NOMO-1 treated with DMSO at 0.1 percent for 48 hours (cell line): ENCODE measurements around the gene PROSER3.
"Not testable (repeated sequence)": the region's sequence is repeated elsewhere in the genome, so short reads cannot be mapped to it uniquely, and the experiment has no call there.

Experiments
- DNase-seq: peaks from one replicate; lab custom pipeline; 2025; ENCODE audit not compliant: unreplicated experiment; lab: John Stamatoyannopoulos, UW

Gene PROSER3

DNA sequence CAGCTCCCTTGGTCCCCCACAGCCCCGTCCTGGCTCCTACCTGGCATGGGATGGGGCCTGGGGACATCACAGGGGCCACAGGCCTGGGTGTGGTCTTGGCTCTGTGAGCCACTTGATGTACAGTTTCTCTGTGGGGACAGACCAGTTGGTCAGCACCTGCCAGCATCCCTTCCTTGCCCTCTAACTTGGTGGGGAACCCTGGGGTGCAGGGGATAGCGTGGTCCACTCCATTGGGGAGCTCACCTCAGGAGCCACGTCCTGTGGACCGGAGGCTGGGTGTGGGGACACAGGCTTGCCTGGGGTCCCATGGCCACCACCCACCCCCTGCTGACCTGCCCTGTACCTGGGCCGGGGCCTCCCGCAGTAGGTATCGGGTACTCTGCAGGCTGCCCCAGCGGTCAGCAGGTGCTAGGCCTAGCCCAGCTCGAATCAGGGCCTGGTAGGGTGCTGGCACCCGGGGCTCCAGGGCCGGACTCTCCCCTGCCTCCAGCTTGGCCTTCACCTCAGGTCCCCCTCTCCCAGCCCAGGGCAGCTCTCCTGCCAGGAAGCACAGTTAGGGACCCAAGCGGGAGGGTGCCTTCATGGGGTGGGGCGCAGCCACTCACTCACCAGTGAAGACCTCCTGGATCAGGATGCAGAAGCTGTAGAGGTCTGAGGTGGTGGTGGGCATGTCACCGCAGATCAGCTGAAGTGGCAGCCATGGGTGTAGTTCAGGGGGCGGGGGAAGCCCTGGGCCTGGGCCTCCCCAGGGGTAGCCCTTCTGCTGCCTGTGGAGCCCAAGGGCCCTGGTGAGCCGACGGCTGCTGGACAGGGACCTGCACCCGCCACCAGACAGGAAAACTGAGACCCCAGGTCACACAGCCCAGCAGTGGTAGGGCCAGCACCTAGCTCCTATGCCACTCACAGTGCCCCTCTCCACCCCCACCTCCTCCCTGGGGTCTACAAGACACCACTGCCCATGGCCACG is 32.3 kb downstream of the PROSER3 start:
- DNase-seq: no peak

DNA sequence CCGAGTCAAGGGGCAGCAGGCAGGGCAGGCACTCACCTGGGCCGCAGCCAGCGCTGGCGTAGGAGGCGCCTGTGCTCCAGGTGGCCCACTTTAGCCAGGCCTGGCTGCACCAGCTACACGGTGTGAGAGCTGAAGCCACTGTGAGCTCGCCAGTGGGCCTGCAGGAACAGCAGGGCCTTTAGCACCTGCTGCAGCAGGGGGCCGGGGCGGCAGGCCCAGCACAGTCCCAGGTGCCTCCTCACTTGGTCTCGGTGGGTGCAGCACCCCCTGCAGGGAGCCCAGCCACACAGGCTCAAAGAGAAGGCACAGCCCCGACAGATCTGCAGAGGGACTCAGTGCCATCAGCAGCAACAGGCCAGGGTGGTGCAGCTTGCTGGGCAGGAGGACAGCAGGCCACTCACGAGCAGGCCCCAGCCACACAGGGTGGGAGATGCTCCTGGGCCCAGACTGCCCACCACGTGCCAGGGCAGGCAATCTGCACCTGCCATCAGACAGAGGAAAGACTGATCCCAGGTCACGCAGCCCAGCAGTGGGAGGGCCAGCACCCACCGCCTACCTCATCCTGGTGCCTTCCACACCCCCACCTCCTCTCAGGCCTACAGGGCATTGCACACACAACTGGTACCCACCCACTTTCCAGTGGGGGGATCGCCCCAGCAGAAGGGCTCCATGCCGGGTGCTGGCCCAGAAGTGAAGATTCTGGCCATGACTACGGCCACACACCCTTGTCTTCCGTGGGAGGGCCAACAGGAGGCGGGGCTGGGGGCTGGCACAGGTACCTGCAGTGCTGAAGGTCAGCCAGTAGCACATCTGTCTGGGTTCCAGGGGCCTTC is 33.2 kb downstream of the PROSER3 start:
- no peak for DNase-seq

DNA sequence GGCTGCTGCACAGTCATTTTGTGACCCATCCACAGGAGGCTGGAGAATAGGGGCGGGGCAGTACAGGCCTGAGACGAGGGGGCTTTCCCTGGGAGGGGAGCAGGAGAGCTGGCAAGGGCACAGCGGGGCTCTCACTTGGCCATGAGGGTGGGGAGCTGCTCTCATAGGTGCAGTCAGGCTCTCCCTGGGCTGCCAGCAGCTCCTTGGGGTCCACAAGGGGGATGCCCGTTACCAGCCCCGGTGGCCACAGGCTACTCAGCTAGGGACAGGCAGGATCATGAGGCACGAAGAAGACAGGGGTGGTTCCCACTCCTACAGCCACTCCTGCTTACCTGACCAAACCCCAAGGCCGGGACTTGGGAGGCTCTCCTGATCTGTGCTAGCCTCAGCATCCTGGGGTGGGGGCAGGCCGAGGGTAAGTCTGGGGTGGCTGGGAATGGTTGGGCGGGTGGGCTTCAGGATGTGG is 33.9 kb downstream of the PROSER3 start:
- DNase-seq: no peak

DNA sequence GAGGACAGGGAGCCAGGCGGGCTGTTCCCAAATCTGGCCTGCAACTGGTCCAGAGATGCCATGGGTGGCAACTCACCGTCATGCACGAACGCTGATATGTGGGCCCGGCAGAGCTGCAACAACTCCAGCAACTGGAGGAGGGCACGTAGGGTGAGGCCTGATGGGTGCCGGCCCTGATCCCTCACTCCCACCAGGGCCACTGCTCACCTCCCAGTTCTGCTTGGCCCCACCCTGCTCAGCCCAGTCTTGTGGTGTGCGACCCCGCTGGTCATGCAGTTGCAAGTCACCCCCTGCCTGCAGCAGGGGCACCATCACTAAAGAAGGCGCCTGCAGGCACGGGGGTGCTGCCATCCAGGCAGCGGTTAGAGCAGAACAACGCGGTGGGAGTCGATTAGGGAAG is 34.3 kb downstream of the PROSER3 start:
- DNase-seq: no peak

DNA sequence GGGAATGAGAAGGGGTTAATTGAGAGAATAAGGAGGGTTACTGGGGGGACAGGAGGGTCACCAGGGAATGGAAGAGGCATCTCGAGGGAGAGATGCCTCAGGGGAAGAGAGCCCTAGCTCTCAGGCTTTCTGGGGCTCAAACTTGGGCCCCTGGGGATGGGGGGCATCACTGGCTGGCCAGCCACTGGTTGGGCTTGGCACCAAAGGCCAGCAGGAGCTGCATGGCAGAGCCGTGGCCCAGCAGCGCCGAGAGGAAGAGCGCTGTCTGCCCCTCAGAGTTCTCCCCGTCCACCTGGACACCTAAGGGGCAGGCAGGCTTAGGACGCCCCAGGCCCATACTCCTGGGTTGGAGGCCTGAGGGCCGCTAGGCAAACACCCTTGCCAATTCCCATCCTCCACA is 34.9 kb downstream of the PROSER3 start:
- no peak for DNase-seq

DNA sequence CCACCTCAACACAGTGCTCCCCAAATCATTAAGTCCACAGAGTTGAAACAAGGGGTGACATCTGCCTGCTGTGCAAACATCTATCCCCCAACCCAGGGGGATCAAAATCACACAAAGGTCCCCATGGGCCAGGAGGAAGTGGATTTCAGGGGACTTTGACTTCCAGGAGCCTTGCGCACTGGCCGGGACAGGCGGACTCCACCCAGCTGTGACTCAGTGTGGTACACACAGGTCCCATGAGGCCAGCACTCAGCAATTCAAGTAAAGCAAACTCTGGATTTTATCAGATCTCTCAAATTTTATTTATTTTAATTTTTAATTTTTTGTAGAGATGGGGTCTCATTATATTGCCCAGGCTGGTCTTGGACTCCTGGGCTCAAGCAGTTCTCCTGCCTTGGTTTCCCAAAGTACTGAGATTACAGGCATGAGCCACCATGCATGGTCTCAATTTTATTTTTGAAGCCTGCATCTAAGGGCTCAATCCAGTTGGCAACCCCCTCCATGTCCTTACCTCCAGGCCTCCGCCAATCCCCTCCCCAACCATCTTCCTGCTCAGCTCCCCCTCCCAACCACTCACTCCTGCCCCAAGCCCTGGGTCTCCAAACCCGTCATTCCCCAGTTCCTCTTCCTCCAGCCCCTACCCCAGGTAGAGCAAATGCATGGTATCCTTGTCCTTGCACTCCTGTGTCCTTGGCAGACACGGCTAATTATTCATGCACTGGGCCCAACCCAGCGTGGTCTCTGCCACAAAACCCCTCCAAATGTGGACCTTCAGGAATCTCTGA is 35.6 kb downstream of the PROSER3 start:
- DNase-seq: no peak

DNA sequence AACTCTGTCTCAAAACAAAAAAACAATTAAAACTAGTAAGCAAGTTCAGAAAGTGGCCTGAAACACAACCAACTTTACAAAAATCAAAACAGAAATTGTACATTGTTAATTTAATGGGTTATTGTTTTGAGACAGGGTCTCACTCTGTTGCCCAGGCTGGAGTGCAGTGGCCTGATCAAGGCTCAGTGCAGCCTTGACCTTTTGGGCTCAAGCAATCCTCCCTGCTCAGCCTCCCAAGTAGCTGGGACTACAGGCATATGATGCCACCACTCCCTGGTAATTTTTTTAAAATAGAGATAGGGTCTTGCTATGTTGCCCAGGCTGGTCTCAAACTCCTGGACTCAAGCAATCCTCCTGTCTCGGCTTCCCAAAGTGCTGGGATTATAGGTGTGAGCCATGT is 37.6 kb downstream of the PROSER3 start:
- not testable (repeated sequence) for DNase-seq

DNA sequence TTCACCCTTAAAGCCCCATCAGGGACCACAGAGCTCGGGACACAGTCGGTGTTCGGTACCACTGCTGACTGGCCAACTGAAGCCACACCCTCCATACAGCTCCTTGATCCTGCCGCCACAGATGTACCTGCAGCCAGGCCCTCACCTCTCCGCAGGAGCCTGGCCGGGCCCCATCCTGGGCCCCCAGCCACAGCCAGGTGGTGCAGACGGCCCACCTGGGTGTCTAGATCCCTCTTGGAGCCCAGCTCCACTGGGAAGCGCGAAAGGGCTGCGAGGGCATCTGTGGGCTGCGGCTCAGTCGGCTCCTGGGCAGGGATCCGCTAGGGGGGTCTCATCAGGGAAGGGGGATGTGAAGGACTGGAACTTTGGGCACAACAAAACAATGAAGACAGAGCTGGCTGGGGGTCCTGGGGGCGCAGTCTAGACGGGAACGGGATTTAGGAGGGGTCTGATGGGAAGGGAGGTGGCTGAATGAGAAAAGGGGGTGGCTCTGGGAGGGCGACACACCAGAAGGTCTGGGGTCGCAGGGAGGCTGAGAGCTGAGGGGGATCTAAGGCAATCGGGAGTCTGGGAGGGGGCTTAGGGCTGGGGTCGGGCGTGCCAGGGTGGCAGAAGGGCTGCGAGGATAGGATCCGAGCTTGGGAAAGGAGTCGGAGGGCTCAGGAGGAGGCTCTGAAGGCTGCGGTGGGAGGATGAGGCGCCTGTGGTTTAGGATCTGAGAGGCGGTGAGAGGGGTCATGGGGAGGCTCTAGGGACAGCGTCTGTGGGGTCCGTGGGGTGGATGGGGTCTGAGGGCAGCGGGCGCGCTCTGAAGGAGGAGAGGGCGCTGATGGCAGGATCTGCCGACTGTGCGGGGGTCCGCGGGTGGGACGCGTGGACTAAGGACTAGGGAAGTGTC is 38.9 kb downstream of the PROSER3 start:
- DNase-seq: no peak

DNA sequence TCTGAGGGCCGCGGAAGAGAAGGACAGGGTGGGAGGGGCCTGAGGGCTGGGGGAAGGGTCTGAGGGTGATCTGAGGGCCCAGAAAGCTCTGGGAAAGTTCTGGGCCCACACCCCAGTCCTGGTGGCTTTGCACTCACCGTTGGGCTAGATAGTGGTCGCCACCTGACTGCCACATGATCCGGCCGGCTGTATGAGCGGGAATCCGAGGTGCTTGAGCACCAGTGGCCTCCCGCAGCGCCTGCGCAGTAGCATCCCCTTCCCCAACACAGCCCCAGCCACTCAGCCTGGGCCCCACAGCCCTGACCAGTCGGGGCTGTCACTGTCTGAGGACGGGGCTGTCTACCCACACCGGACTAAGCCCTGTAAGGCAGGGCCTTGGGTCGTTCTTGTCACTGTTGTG is 39.7 kb downstream of the PROSER3 start:
- no peak for DNase-seq

DNA sequence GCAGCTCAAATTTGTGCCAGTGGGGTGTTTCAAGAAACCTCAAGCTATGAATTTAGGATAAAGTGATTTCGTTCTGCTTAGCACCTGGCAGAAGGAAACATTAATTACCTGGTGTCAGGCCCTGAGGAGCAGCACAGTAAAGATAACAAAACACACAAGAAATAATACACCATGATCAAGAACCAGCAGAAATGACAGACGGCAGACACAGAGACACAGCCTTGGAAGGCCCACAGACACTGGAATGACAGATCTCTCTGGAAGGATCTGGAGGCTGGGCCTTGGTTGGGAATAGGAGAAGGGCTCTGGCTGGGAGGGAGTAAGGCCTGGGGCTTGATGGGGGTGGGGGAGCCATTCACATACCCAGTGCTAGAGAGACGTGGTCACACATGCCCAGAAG is 43.9 kb downstream of the PROSER3 start:
- DNase-seq: no peak

DNA sequence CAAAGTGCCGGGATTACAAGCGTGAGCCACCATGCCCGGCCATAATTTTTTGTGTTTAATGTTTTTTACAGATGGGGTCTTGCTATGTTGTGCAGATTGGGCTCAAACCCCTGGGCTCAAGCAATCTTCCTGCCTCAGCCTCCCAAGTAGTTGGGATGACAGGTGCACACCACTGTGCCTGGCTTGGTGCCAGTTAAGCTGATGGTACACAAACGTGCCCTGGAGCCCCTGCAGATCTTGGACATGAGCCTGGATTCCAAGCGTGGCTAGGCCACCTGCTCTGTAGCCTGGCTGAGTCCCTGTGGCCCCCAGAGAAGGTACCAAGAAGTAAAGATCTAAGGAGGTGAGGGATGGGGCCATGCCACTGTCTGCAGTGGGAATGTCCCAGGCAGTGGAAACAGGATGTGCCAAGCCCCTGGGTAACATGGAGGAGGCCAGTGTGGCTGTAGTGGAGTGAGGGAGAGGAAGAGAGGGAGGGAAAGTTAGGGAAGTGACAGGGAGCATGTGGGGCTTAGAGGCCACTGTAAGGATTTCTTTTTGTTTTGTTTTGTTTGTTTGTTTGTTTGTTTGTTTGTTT is 47.6 kb downstream of the PROSER3 start:
- no peak for DNase-seq

DNA sequence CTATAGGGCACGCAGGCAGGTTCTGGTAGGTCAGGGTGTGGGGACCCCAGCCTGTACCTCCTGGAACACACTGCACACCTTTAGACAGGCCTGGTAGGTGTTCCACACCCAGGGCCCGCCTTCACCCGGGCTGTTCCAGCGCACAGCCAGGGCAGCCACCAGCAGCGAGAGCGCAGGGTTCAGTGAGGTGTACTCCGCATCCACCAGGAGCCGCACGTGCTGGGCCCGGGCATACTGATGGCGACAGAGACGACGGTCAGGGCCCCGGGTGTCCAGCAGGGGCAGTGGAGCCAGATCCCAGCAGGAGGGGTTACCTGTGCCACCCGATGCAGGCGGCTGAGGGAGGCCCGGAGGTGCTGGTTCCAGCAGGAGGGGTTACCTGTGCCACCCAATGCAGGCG is 48.6 kb downstream of the PROSER3 start:
- no peak for DNase-seq

DNA sequence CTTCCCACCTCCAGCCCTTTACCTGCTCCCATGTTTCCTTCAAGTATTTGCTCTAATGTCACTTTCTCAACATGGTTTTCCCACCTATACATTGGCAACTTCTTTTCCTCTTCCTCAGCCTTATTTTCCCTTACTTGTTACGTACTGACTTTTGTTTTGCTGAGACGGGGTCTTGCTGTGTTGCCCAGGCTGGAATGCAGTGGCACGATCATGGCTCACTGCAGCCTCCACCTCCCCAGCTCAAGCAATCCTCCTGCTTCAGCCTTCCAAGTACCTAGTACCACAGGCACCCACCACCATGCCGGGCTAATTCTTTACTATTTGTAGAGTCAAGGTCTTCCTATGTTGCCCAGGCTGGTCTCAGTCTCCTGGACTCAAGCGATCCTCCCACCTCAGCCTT is 49.7 kb downstream of the PROSER3 start:
- DNase-seq: no peak

DNA sequence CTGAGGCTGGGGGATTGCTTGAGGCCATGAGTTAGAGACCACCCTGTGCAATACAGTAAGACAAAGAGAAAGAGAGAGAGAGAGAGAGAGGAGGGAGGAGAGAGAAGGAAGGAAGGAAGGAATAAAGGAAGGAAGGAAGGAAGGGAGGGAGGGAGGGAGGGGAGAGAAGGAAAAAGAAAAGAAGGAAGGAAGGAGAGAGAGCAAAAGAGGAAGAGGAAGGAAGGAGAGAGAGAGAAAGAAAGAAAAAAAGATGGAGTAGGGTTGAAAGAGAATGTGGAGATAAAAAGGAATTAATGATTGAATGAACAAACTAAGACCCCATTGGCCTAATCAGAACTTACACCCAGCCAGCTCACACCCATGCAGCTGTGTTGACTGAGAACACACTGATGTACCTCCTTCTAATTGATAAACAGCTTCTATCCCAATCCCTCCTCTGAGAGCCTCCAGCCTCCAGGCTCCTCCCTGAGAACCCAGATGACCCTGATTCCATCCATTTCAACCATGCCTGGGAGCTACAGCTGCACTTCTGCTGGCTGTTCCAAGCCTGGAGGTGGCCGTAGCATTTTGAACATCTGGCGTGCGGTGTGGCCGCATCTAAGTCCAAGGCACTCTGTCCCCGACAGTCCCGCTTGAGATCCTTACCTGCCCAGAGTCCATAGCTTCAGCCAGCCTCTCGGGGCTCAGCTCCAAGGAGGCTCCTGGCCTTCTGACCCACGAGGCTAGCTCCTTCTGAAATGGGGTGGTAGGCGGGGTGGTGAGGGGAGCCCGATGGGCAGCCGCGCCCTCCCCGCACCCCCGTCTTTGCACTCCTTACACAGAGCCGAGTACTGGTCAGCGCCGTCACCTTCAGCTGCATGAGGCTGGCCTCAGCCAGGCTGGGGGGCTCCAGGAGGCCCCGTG is 53.6 kb downstream of the PROSER3 start:
- DNase-seq: no peak

DNA sequence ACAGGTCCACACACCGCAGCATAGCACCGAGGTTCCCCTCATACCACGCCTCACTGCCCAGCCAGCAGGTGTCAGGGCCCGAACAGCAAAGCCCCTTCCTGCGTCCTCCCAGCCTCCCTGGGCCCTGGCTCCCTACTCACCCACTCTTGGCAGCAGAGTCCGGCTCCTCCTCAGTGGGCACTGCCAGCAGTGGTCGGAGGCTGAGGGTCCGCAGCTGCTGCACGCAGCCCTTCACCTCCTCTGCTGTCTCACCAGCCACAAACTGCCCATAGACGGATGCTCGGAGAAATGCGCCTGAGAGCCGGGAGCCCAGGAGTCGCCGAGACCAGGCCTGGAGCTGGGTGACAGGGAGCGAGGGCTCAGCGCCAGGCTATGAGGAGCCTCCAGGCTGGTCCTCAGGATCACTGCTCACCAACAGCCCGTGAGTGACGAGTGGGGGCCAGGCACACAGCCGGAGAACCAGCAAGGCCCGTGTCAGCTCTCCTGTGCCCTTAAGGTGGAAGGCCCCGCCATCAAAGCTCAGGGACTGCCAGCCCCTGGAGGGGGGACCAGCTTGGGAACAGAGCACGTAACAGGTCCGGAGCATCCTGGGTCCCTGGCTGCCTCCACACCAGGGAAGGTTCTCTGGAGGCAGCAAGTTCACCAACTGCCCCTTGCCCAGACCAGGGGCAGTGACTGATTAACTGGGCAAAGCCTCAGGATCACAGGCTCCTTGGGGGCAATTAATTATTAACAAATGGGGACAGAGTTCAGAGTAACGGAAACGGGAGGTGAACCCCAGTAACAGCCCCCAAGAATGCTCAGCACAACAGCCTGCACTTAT is 54.5 kb downstream of the PROSER3 start, which contains the start of gene PRODH2:
Gene PRODH2, minus strand, starts transcription at position 626 of the 823 bp plus-strand sequence. Its CDS starts 40 bp downstream, at position 586.
- DNase-seq: no peak

DNA sequence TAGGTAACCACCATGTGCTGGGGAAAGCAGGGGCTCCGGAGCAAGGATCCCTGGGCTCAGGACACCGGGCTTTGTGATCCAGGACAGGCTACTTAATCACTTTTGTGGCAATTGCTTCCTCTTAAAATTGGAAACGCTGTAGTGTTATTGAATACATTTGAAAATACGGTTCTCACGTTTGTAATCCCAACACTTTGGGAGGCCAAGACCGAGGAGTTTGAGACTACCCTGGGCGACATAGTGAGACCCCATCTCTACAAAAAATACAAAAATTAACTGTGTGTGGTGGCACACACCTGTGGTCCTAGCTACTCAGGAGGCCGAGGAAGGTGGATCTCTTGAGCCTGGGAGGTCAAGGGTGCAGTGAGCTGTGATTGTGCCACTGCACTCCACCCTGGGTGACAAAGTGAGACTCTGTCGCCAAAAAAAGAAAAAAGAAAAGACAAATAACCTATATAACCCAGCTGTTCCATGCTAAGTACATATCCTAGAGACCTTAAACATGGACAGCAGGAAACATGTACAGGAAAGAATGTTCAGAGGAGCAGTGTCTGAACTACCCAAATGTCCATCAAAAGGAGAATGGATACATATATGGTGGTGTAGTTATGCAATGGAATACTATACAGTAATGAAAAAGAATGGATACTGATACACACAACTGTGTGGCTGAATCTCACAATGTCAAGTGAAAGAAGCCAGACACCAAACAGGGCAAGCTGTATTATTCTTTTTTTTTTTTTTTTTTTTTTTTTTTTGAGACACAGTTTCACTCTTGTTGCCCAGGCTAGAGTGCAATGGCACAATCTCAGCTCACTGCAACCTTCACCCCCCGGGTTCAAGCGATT is 55.3 kb downstream of the PROSER3 start:
- no peak for DNase-seq

DNA sequence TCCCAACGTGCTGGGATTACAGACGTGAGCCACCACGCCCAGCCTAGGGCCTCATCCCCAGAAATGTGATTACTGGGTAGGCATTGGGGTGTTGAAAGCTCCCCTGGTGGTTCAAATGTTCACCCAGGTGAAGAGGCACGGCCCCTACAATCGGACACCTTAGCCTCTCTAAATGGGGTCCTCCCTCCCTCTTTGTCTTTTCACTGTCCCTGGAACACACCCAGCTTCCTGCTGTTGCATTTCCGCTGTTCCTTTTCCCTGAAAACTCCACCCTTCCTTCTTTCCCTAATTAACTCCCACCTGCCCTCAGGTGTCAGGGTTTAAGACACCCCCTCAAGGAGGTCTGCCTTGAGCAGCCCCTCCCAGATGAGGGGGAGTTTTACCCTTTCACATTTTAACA is 58.3 kb downstream of the PROSER3 start:
- DNase-seq: no peak
